GM12878 (cell line): ENCODE measurements around the gene CHRDL2.

ENCODE experiments used
- CTCF ChIP-seq, 3 experiments: IDR thresholded peaks in 2 of 3; conservative IDR thresholded peaks in 1 of 3; 2 replicates each; pipeline ENCODE4 v1.5.1; 2011; ENCODE audit warnings: low read depth in 3 of 3, low read length in 3 of 3, mild to moderate bottlenecking in 3 of 3, control low read depth in 2 of 3, moderate library complexity in 2 of 3, inconsistent platforms in 1 of 3, mixed read lengths in 1 of 3; ENCODE audit not compliant: control insufficient read depth in 2 of 3, insufficient read depth in 1 of 3; ENCODE audit errors: extremely low read depth in 1 of 3
- GATAD2B ChIP-seq: fragments of 450-650 bp; conservative IDR thresholded peaks from 2 replicates; pipeline ENCODE4 v1.6.1; 2017; ENCODE audit warnings: low read depth, mild to moderate bottlenecking, moderate library complexity
- MXI1 ChIP-seq: fragments of 150-350 bp; IDR thresholded peaks from 2 replicates; pipeline ENCODE4 v1.6.1; 2011; ENCODE audit warnings: low read depth, mild to moderate bottlenecking, inconsistent platforms, low read length, improper control_type of control experiment

GRCh38 chr11:74691755-74692154, 39.5 kb downstream of the CHRDL2 start:
- no peak for TF ChIP-seq CTCF (IDR thresholded peaks at IDR 0.05 in 2 of 3, conservative IDR thresholded peaks at IDR 0.05 in 1 of 3; ENCODE audit: control insufficient read depth in 2 of 3, extremely low read depth in 1 of 3, insufficient read depth in 1 of 3, low read depth in 3 of 3, low read length in 3 of 3)
- TF ChIP-seq GATAD2B: no peak
- TF ChIP-seq MXI1: no peak
